Smooth muscle cell (in vitro differentiated cells): ENCODE data around the gene SCN8A. TPM values are rescaled to one million over a fixed set of nuclear protein-coding genes. Genes with fewer than 3 reads are reported as not detected.

Experiments
- DNase-seq: peaks from one replicate; lab custom pipeline; 2025; ENCODE audit not compliant: unreplicated experiment; lab: John Stamatoyannopoulos, UW
- H2AFZ ChIP-seq: fragments of 200-600 bp; sonication (generic); 2 replicates; pipeline ENCODE4 v1.6.0; 2016; ENCODE audit warnings: antibody characterized with exemption, low read depth, mild to moderate bottlenecking
- H3F3A ChIP-seq: fragments of 200-600 bp; sonication (generic); 2 replicates; pipeline ENCODE4 v1.6.0; 2017; ENCODE audit warnings: antibody characterized with exemption, low read depth
- H3K27ac ChIP-seq: fragments of 200-600 bp; sonication (generic); 2 replicates; pipeline ENCODE4 v1.5.1; 2016; ENCODE audit warnings: low read depth, mild to moderate bottlenecking
- H3K27me3 ChIP-seq: fragments of 200-600 bp; sonication (generic); 2 replicates; pipeline ENCODE4 v1.6.1; 2016; ENCODE audit warnings: low read depth, mild to moderate bottlenecking
- H3K36me3 ChIP-seq: fragments of 200-600 bp; sonication (generic); 2 replicates; pipeline ENCODE4 v1.5.1; 2016; ENCODE audit warnings: low read depth
- H3K4me1 ChIP-seq: fragments of 200-600 bp; sonication (generic); 2 replicates; pipeline ENCODE4 v1.5.1; 2016; ENCODE audit warnings: low read depth
- H3K4me2 ChIP-seq: fragments of 200-600 bp; sonication (generic); 2 replicates; pipeline ENCODE4 v1.6.0; 2016; ENCODE audit warnings: mild to moderate bottlenecking
- H3K4me3 ChIP-seq: fragments of 200-600 bp; sonication (generic); 2 replicates; pipeline ENCODE4 v1.5.1; 2016; ENCODE audit warnings: mild to moderate bottlenecking
- H3K79me2 ChIP-seq: fragments of 200-600 bp; sonication (generic); 2 replicates; pipeline ENCODE4 v1.6.0; 2016; ENCODE audit warnings: low read depth, mild to moderate bottlenecking
- H3K9ac ChIP-seq: fragments of 200-600 bp; sonication (generic); 2 replicates; pipeline ENCODE4 v1.6.0; 2016; ENCODE audit warnings: low read depth
- H3K9me3 ChIP-seq: fragments of 200-600 bp; sonication (generic); replicated peaks from 2 replicates; pipeline ENCODE4 v1.5.1; 2016; ENCODE audit warnings: low read depth
- H4K20me1 ChIP-seq: fragments of 200-600 bp; sonication (generic); 2 replicates; pipeline ENCODE4 v1.6.0; 2016; ENCODE audit warnings: low read depth
- CTCF ChIP-seq: fragments of 200-600 bp; sonication (generic); IDR thresholded peaks from 2 replicates; pipeline ENCODE4 v1.5.1; 2017; ENCODE audit warnings: borderline replicate concordance, mild to moderate bottlenecking, antibody characterized with exemption; ENCODE audit not compliant: insufficient read depth, poor library complexity, severe bottlenecking
- WGBS: methylation state at CpG from one replicate; pipeline ENCODE4 v1.1.7; 2016; ENCODE audit warnings: low lambda C conversion rate; 5-methylcytosine and 5-hydroxymethylcytosine counted together
- polyA plus RNA-seq: library from polyadenylated mRNA; unstranded; fragments of >200 nt; fragmentation: Nextera tagmentation; extraction: Ambion mirVana; gene quantifications from 2 replicates; pipeline ENCODE4 v1.2.1, GENCODE V29; 2016
- total RNA-seq: library from RNA; depleted of rRNA; stranded (reverse); fragments of >200 nt; gene quantifications from 2 replicates; pipeline ENCODE4 v1.2.3, GENCODE V29; 2014

The SCN8A gene
- total and polyA plus RNA-seq, 2 experiments from 2014 or later = 0.38 to 4.5 TPM

- Histone ChIP-seq H3K27ac (no peak overlapping the region), H3K4me2 (no peak overlapping the region), H3K36me3 (no peaks in the 10 kb centered on the region), H3K4me1 (no peaks in the 10 kb centered on the region), H3F3A (no peaks in the 10 kb centered on the region), H3K4me3 (no peak overlapping the region), H3K9me3 (no peaks in the 10 kb centered on the region), H3K27me3 (peaks cover 8% of the 10 kb centered on the region), H2AFZ (no peak overlapping the region), H3K9ac (no peak overlapping the region), H3K79me2 (no peaks in the 10 kb centered on the region), H4K20me1 (no peaks in the 10 kb centered on the region)
- no peak for DNase-seq
- TF ChIP-seq CTCF = no peak
- 97% methylated on average over 1 of the region's 1 CpG for WGBS
Observed at GRCh38 chr12:51726161-51726560, 135.1 kb downstream of the SCN8A start.

- WGBS = 86% methylated on average over 2 of the region's 2 CpGs
Observed at GRCh38 chr12:51726931-51727330, 135.9 kb downstream of the SCN8A start.

GRCh38 chr12:51729331-51729730, 138.3 kb downstream of the SCN8A start:
- Histone ChIP-seq H3K4me1 (no peaks in the 10 kb centered on the region), H3K9me3 (no peaks in the 10 kb centered on the region), H3K27ac (no peak overlapping the region), H3K36me3 (no peaks in the 10 kb centered on the region), H3F3A (no peaks in the 10 kb centered on the region), H2AFZ (no peak overlapping the region), H3K9ac (no peak overlapping the region), H4K20me1 (no peaks in the 10 kb centered on the region), H3K4me2 (no peak overlapping the region), H3K79me2 (no peaks in the 10 kb centered on the region), H3K4me3 (no peak overlapping the region), H3K27me3 (no peaks in the 10 kb centered on the region)
- 89% methylated on average over 4 of the region's 4 CpGs for WGBS
- TF ChIP-seq CTCF = no peak
- no peak for DNase-seq

More at GRCh38 chr12:51726931-51727330, 135.9 kb downstream of the SCN8A start:
- no peak for DNase-seq
- H3K36me3 ChIP-seq = no peaks in the 10 kb centered on the region
- no peaks in the 10 kb centered on the region for H3K9me3 ChIP-seq
- H3K4me2 ChIP-seq = no peak overlapping the region
- H4K20me1 ChIP-seq = no peaks in the 10 kb centered on the region
- no peak overlapping the region for H3K9ac ChIP-seq
- H2AFZ ChIP-seq = no peak overlapping the region
- H3K4me3 ChIP-seq = no peak overlapping the region
- no peak for TF ChIP-seq CTCF
- H3K27ac ChIP-seq = no peak overlapping the region
- no peaks in the 10 kb centered on the region for H3K79me2 ChIP-seq
- no peaks in the 10 kb centered on the region for H3F3A ChIP-seq
- peaks cover 4% of the 10 kb centered on the region for H3K27me3 ChIP-seq
- no peaks in the 10 kb centered on the region for H3K4me1 ChIP-seq

- Histone ChIP-seq H3K36me3 (no peaks in the 10 kb centered on the region), H3K4me1 (no peaks in the 10 kb centered on the region), H3K9ac (no peak overlapping the region), H3K27ac (no peak overlapping the region), H4K20me1 (no peaks in the 10 kb centered on the region), H2AFZ (no peak overlapping the region), H3F3A (no peaks in the 10 kb centered on the region), H3K27me3 (no peaks in the 10 kb centered on the region), H3K9me3 (no peaks in the 10 kb centered on the region), H3K4me3 (no peak overlapping the region), H3K4me2 (no peak overlapping the region), H3K79me2 (no peaks in the 10 kb centered on the region)
- TF ChIP-seq CTCF = no peak
- DNase-seq = no peak
- WGBS = 52% methylated on average over 2 of the region's 2 CpGs
Observed at GRCh38 chr12:51730745-51731144, 139.7 kb downstream of the SCN8A start.
